CD4-positive, alpha-beta memory T cell (primary cell): ENCODE results near the gene AFG1L. TPM values are rescaled to one million over a fixed set of nuclear protein-coding genes. Genes with fewer than 3 reads are reported as not detected.

Experiments used
- CTCF ChIA-PET: fragments of 350-600 bp; sonication (Branson Sonifier 250); formaldehyde crosslinking; loops from one replicate; lab custom pipeline; 2021; ENCODE audit warnings: inconsistent platforms; ENCODE audit not compliant: partially characterized antibody; lab: Charles Lee
- POLR2A ChIA-PET: fragments of 350-600 bp; sonication (Branson Sonifier 250); formaldehyde crosslinking; loops from one replicate; lab custom pipeline; 2021; ENCODE audit not compliant: partially characterized antibody; lab: Charles Lee
- DNase-seq, 5 donors: peaks; one replicate each; pipeline versions ENCODE4 v3.0.0 to v3.0.0-alpha.2; 2020 to 2022; ENCODE audit warnings: mixed read lengths in 1 of 5
- H3K27ac ChIP-seq: one replicate; pipeline ENCODE4 v1.7.0; 2013; ENCODE audit warnings: low read depth, low read length
- H3K27me3 ChIP-seq: 2 replicates; pipeline ENCODE4 v1.7.0; 2013; ENCODE audit warnings: mild to moderate bottlenecking, low read length, moderate library complexity; ENCODE audit not compliant: insufficient read depth
- H3K36me3 ChIP-seq: 2 replicates; pipeline ENCODE4 v1.7.0; 2013; ENCODE audit warnings: mild to moderate bottlenecking, low read length, moderate library complexity; ENCODE audit not compliant: insufficient read depth
- H3K4me1 ChIP-seq: 2 replicates; pipeline ENCODE4 v1.7.0; 2013; ENCODE audit warnings: mild to moderate bottlenecking, low read length, moderate library complexity; ENCODE audit not compliant: insufficient read depth
- H3K4me3 ChIP-seq, 2 donors: one replicate each; pipeline ENCODE4 v1.7.0; 2013; ENCODE audit warnings: low read length in 2 of 2, mild to moderate bottlenecking in 1 of 2
- H3K9me3 ChIP-seq, 2 donors: one replicate each; pipeline ENCODE4 v1.7.0; 2013; ENCODE audit warnings: low read length in 2 of 2, control low read depth in 1 of 2; ENCODE audit not compliant: control insufficient read depth in 1 of 2
- H3K27ac Mint-ChIP-seq, 7 donors: one replicate each; pipeline ENCODE4 v1.8.0; 2020 to 2021; ENCODE audit warnings: mixed read lengths in 7 of 7, mild to moderate bottlenecking in 6 of 7, inconsistent platforms in 3 of 7, moderate library complexity in 3 of 7
- H3K27me3 Mint-ChIP-seq, 2 donors: one replicate each; pipeline ENCODE4 v1.8.0; 2020 to 2021; ENCODE audit warnings: mixed read lengths in 2 of 2
- H3K36me3 Mint-ChIP-seq, 2 donors: one replicate each; pipeline ENCODE4 v1.8.0; 2020 to 2021; ENCODE audit warnings: mixed read lengths in 2 of 2, inconsistent platforms in 1 of 2, mild to moderate bottlenecking in 1 of 2
- H3K4me1 Mint-ChIP-seq, 4 donors: one replicate each; pipeline ENCODE4 v1.8.0; 2020 to 2021; ENCODE audit warnings: mixed read lengths in 4 of 4, mild to moderate bottlenecking in 1 of 4
- H3K4me3 Mint-ChIP-seq, 8 donors: one replicate each; pipeline ENCODE4 v1.8.0; 2020 to 2021; ENCODE audit warnings: mixed read lengths in 8 of 8, mild to moderate bottlenecking in 7 of 8, moderate library complexity in 6 of 8, inconsistent platforms in 3 of 8
- H3K9me3 Mint-ChIP-seq, 8 donors: one replicate each; pipeline ENCODE4 v1.8.0; 2020 to 2021; ENCODE audit warnings: mixed read lengths in 8 of 8, mild to moderate bottlenecking in 5 of 8, inconsistent platforms in 3 of 8, moderate library complexity in 1 of 8
- intact Hi-C: fragments of 100-400 bp; cut with micrococcal nuclease; formaldehyde crosslinking; loops from one replicate; pipeline ENCODE4 v1.15.1; 2023
- polyA plus RNA-seq, 2 donors: library from polyadenylated mRNA; unstranded; fragments of 300-500 nt; fragmentation: Illumina TruSeq; gene quantifications; one replicate each; pipeline ENCODE4 v1.2.3, GENCODE V29; 2021
- total RNA-seq, 2 experiments: library from RNA; stranded (reverse); gene quantifications; one replicate each; pipeline ENCODE4 v1.2.3, GENCODE V29; 2021

Gene AFG1L
- total and polyA plus RNA-seq, 4 experiments from 2014 or later = 1.5 to 6.6 (median 4.5) TPM

GRCh38 chr6:108253241-108253640 is 41.6 kb upstream of the AFG1L start:
- peaks cover 40% of the 10 kb centered on the region for H3K4me1 ChIP-seq
- no peak overlapping the region for H3K27ac ChIP-seq
- intact Hi-C loops = no loop called here
- H3K4me3 Mint-ChIP-seq = peak overlapping the region in 1 of 8 donors; percentile 7
- peak overlapping the region in 1 of 7 donors; percentile 30 for H3K27ac Mint-ChIP-seq
- H3K27me3 Mint-ChIP-seq = no peaks in the 10 kb centered on the region
- POLR2A ChIA-PET = no interaction called here
- no peak overlapping the region for H3K4me3 ChIP-seq
- CTCF ChIA-PET = interaction anchor here (0.8 kb wide), 1 partner anchor 573 kb away, joined by 3 read pairs; no protein-coding TSS in a partner anchor
- peaks cover 37 to 81% (median 49%) of the 10 kb centered on the region in 4 donors for H3K4me1 Mint-ChIP-seq
- H3K36me3 Mint-ChIP-seq = peaks cover 9 to 31% of the 10 kb centered on the region in 2 donors
- no peak for DNase-seq
- H3K36me3 ChIP-seq = no peaks in the 10 kb centered on the region
- H3K27me3 ChIP-seq = no peaks in the 10 kb centered on the region
- no peaks in the 10 kb centered on the region for H3K9me3 ChIP-seq
- no peaks in the 10 kb centered on the region for H3K9me3 Mint-ChIP-seq

DNA sequence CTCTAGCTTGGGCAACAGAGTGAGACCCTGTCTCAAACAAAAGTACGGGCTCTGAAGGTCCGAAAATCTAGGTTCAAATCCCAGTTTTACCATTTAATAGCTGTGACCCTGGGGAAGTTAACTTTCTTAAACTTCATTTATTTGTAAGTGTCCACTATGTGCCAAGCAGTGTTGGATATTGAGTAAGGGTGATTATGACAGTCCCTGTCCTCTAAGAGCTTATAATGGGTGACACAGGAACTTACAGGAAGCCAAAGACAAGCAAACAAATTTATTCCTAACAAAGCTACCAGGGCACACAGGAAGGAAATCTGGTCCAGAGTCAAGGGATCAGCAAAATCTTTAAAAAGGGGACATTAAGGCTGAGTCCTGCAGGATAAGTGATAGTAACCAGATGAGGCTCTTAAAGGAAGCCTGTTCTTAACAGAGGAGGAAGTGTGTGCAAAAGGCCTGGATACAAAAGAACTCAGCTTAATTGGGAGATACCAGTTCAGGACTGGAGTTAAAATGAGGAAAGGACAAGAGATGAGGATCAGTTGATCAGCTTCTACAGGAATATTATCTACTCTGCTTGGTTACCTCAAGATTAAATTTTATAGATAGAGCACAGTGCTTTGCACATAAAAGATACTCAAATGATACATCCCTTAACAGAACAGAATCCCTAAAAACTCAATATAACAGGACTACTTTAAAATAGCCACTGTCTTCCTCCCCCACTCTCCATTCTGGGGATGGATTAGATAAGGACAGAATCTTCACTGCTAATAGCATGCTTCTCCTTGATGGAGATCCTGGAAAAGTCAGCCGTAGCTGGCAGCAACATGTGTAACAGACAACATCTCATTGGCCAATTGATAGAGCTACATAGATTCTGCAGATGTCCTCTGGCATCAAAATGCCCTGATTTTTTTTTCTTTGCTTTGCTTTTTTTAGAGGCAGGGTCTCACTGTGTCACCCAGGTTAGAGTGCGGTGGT is 40.1 kb upstream of the AFG1L start:
- Mint-ChIP-seq H3K27ac (peak overlapping the region in 3 of 7 donors; percentile 8 to 49 (median 17)), H3K27me3 (no peaks in the 10 kb centered on the region), H3K4me3 (peak overlapping the region in 2 of 8 donors; percentile 3 to 25), H3K9me3 (no peaks in the 10 kb centered on the region), H3K36me3 (peaks cover 8 to 29% of the 10 kb centered on the region in 2 donors), H3K4me1 (peaks cover 37 to 85% (median 50%) of the 10 kb centered on the region in 4 donors)
- Histone ChIP-seq H3K27me3 (no peaks in the 10 kb centered on the region), H3K4me1 (peaks cover 53% of the 10 kb centered on the region), H3K36me3 (no peaks in the 10 kb centered on the region), H3K4me3 (no peak overlapping the region), H3K27ac (no peak overlapping the region), H3K9me3 (no peaks in the 10 kb centered on the region)
- CTCF ChIA-PET = interaction anchor here (0.8 to 1.5 kb wide), 3 partner anchors 10 to 13 kb away, joined by 3 to 4 read pairs (median 3); no protein-coding TSS in a partner anchor
- no peak for DNase-seq
- intact Hi-C loops = no loop called here
- POLR2A ChIA-PET = interaction anchor here (1.2 kb wide), 1 partner anchor 21 kb away, joined by 4 read pairs; no protein-coding TSS in a partner anchor

GRCh38 chr6:108260126-108260808 is 34.6 kb upstream of the AFG1L start:
- H3K27me3 Mint-ChIP-seq = peaks cover 0 to 2% of the 10 kb centered on the region in 2 donors
- CTCF ChIA-PET = interaction anchor here (1.2 to 2.5 kb wide), 4 partner anchors 35 to 233 kb away, joined by 3 to 13 read pairs (median 4); partner anchors contain the start of gene AFG1L
- no peaks in the 10 kb centered on the region for H3K36me3 ChIP-seq
- peak overlapping the region; percentile 86 to 97 (median 92) for H3K4me3 Mint-ChIP-seq
- no peaks in the 10 kb centered on the region for H3K9me3 Mint-ChIP-seq
- H3K4me3 ChIP-seq = peak overlapping the region; percentile 86 to 93
- POLR2A ChIA-PET = interaction anchor here (0.6 to 3.3 kb wide), 20 partner anchors 10 to 1934 kb away, joined by 3 to 86 read pairs (median 4); partner anchors contain the start of genes AFG1L, AK9, ATG5 and CD164
- H3K27ac ChIP-seq = peak overlapping the region; percentile 84
- peak; percentile 12 to 45 (median 19) for DNase-seq
- peak overlapping the region; percentile 85 to 97 (median 94) for H3K27ac Mint-ChIP-seq
- H3K9me3 ChIP-seq = no peaks in the 10 kb centered on the region
- intact Hi-C loops = loop anchor here (2.0 to 10.0 kb wide), 7 partner anchors 141 to 1431 kb away; partner anchors contain the start of genes AK9, CD164, CEP57L1 and FIG4
- H3K36me3 Mint-ChIP-seq = peaks cover 5 to 12% of the 10 kb centered on the region in 2 donors
- H3K27me3 ChIP-seq = no peaks in the 10 kb centered on the region
- peaks cover 46% of the 10 kb centered on the region for H3K4me1 ChIP-seq
- peaks cover 15 to 44% (median 27%) of the 10 kb centered on the region in 4 donors for H3K4me1 Mint-ChIP-seq

- peak within 1 kb of the TSS; percentile 89 to 97 (median 95) for H3K27ac Mint-ChIP-seq
- H3K27me3 Mint-ChIP-seq = peaks cover 0 to 2% of the 10 kb centered on the region in 2 donors
- intact Hi-C loops = loop anchor here (1.0 to 10.0 kb wide), 11 partner anchors 33 to 1430 kb away; partner anchors contain the start of genes AK9, CD164, CEP57L1 and FIG4
- Histone ChIP-seq H3K36me3 (no peaks in the 10 kb centered on the region), H3K27ac (peak within 1 kb of the TSS; percentile 84), H3K9me3 (no peaks in the 10 kb centered on the region), H3K4me1 (peaks cover 43% of the 10 kb centered on the region), H3K27me3 (no peaks in the 10 kb centered on the region), H3K4me3 (peak within 1 kb of the TSS; percentile 93 to 98)
- H3K9me3 Mint-ChIP-seq = no peaks in the 10 kb centered on the region
- H3K4me1 Mint-ChIP-seq = peaks cover 15 to 38% (median 27%) of the 10 kb centered on the region in 4 donors
- DNase-seq = peak; percentile 90 to 94 (median 91)
- H3K4me3 Mint-ChIP-seq = peak within 1 kb of the TSS; percentile 86 to 97 (median 92)
- H3K36me3 Mint-ChIP-seq = peaks cover 5 to 12% of the 10 kb centered on the region in 2 donors
- POLR2A ChIA-PET = interaction anchor here (0.6 to 3.3 kb wide), 26 partner anchors 10 to 1935 kb away, joined by 3 to 86 read pairs (median 3); partner anchors contain the start of genes AFG1L, AK9, ATG5 and CD164
- CTCF ChIA-PET = interaction anchor here (1.2 to 2.5 kb wide), 4 partner anchors 34 to 232 kb away, joined by 3 to 13 read pairs (median 4); partner anchors contain the start of gene AFG1L
These were observed 33.9 kb upstream of the AFG1L start, which contains the start of gene SNX3 for GRCh38 chr6:108260809-108261569. SNX3 (minus strand) TSS chr6:108261040; CDS start chr6:108260921, 119 bp downstream.

DNA sequence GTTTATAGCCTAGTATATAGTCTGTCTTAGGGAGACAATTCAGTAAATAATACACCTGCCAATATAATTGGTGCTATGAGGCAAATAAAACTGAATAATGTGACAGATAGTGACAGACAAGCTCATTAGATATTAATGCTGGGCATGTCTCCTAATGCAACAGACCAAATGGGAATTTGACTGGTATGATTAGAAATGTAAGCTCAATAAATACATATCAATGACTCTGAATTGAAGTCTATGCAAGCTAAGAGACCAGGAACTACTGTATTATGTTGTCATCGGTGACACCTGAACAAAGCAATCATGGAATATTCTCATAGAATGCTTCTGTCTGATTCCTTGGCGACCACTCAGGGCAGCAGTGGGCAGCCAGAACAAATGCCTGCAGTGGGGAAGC is 31.5 kb upstream of the AFG1L start:
- Histone ChIP-seq H3K27ac (no peak overlapping the region), H3K36me3 (no peaks in the 10 kb centered on the region), H3K9me3 (no peaks in the 10 kb centered on the region), H3K27me3 (no peaks in the 10 kb centered on the region), H3K4me3 (no peak overlapping the region), H3K4me1 (peaks cover 24% of the 10 kb centered on the region)
- no peak overlapping the region for H3K4me3 Mint-ChIP-seq
- peaks cover 0 to 2% of the 10 kb centered on the region in 2 donors for H3K27me3 Mint-ChIP-seq
- H3K36me3 Mint-ChIP-seq = peaks cover 0 to 8% of the 10 kb centered on the region in 2 donors
- ChIA-PET POLR2A (interaction anchor here (1.0 kb wide), 1 partner anchor 31 kb away, joined by 3 read pairs; the partner anchor contains the start of gene AFG1L), CTCF (interaction anchor here (1.0 kb wide), 1 partner anchor 21 kb away, joined by 3 read pairs; no protein-coding TSS in a partner anchor)
- H3K9me3 Mint-ChIP-seq = no peaks in the 10 kb centered on the region
- H3K4me1 Mint-ChIP-seq = peaks cover 9 to 22% (median 15%) of the 10 kb centered on the region in 4 donors
- no peak for DNase-seq
- peak overlapping the region in 1 of 7 donors; percentile 14 for H3K27ac Mint-ChIP-seq
- intact Hi-C loops = loop anchor here (5.0 to 10.0 kb wide), 3 partner anchors 229 to 831 kb away; partner anchors contain the start of genes CEP57L1, PDSS2 and SESN1

GRCh38 chr6:108268845-108269244 is 26.0 kb upstream of the AFG1L start:
- Histone ChIP-seq H3K27ac (no peak overlapping the region), H3K9me3 (no peaks in the 10 kb centered on the region), H3K36me3 (no peaks in the 10 kb centered on the region), H3K4me1 (no peaks in the 10 kb centered on the region), H3K27me3 (no peaks in the 10 kb centered on the region), H3K4me3 (no peak overlapping the region)
- H3K4me1 Mint-ChIP-seq = no peaks in the 10 kb centered on the region
- no peak for DNase-seq
- H3K9me3 Mint-ChIP-seq = no peaks in the 10 kb centered on the region
- ChIA-PET CTCF (interaction anchor here (0.9 kb wide), 1 partner anchor 30 kb away, joined by 3 read pairs; no protein-coding TSS in a partner anchor), POLR2A (no interaction called here)
- no peaks in the 10 kb centered on the region for H3K36me3 Mint-ChIP-seq
- no peak overlapping the region for H3K27ac Mint-ChIP-seq
- peaks cover under 1 to 2% of the 10 kb centered on the region in 2 donors for H3K27me3 Mint-ChIP-seq
- intact Hi-C loops = loop anchor here (10.0 kb wide), 1 partner anchor 826 kb away; the partner anchor contains the start of genes CEP57L1 and SESN1
- no peak overlapping the region for H3K4me3 Mint-ChIP-seq
